ENCODE data around the gene FBXO9. TPM values are rescaled to one million over a fixed set of nuclear protein-coding genes. Genes with fewer than 3 reads are reported as not detected.

The FBXO9 gene
- total RNA-seq, 1 experiment from 2014 or later: 71.0 TPM

DNA sequence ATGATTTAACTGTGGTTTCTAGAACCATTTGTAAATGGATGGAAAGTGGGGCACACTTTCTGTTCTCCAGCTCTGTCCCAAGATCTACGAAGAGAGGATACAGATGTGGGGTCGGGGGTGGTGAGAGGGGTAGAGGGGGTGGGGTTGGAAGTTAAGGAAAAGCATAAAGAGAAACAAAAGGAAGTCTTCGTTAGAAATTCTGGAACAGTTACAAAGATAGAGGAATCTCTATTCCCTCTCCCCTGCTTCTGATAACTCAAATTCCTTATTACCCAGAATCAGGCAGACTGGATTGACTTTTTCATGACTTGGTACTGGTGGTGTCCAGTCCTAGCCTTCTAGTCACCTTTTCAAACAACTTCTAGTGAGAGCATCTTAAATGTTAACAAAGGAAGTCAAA is 78.5 kb downstream of the FBXO9 start:
- H3K4me1 ChIP-seq (ENCODE audit: control insufficient read depth in 1 of 2, insufficient read depth in 2 of 2, low read length in 2 of 2): no peaks in the 10 kb centered on the region

GRCh38 chr6:53144802-53145201 is 79.6 kb downstream of the FBXO9 start:
- DNase-seq (ENCODE audit: low read depth, low spot score): no peak
- ATAC-seq: no peak
- no TSS peak for BruUV-seq (replicated peaks)
- H3K36me3 ChIP-seq (ENCODE audit: control insufficient read depth in 1 of 2, insufficient read depth in 2 of 2, low read length in 2 of 2): no peaks in the 10 kb centered on the region
- ChIA-PET CTCF (no interaction called here), POLR2A (no interaction called here), RAD21 (ENCODE audit: low non-redundant PET in 1 of 2, low total read pairs in 2 of 2, uncharacterized antibody in 2 of 2, unreplicated experiment in 2 of 2) (no interaction called here)
- H3K79me2 ChIP-seq (ENCODE audit: insufficient read depth, low read length): no peaks in the 10 kb centered on the region
- no peak overlapping the region for H3K9ac ChIP-seq (ENCODE audit: low read length)
- H3K4me1 ChIP-seq (ENCODE audit: control insufficient read depth in 1 of 2, insufficient read depth in 2 of 2, low read length in 2 of 2): no peaks in the 10 kb centered on the region
- no peak overlapping the region for H3K4me3 ChIP-seq (replicated peaks in 1 of 2; ENCODE audit: low read depth in 1 of 2, low read length in 2 of 2)
- intact Hi-C loops (cut with micrococcal nuclease): no loop called here
- no peaks in the 10 kb centered on the region for H3K9me2 ChIP-seq (ENCODE audit: insufficient read depth)
- no peak overlapping the region for H3K4me2 ChIP-seq (ENCODE audit: low read length)
- H2AFZ ChIP-seq (ENCODE audit: low read depth, low read length, poor library complexity, severe bottlenecking): no peak overlapping the region
- no peak for TF ChIP-seq EGR1 (IDR thresholded peaks at IDR 0.05; ENCODE audit: low read depth)
- TF ChIP-seq EZH2 (IDR thresholded peaks at IDR 0.05): no peak
- no peak for TF ChIP-seq YY1 (IDR thresholded peaks at IDR 0.05; ENCODE audit: extremely low read depth, insufficient replicate concordance, low read depth, low read length)
- TF ChIP-seq, protein P1, sequence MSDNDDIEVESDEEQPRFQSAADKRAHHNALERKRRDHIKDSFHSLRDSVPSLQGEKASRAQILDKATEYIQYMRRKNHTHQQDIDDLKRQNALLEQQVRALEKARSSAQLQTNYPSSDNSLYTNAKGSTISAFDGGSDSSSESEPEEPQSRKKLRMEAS (IDR thresholded peaks at IDR 0.05): no peak
- TF ChIP-seq FOSL1 (IDR thresholded peaks at IDR 0.05; ENCODE audit: low read depth): no peak
- TF ChIP-seq, protein P2, sequence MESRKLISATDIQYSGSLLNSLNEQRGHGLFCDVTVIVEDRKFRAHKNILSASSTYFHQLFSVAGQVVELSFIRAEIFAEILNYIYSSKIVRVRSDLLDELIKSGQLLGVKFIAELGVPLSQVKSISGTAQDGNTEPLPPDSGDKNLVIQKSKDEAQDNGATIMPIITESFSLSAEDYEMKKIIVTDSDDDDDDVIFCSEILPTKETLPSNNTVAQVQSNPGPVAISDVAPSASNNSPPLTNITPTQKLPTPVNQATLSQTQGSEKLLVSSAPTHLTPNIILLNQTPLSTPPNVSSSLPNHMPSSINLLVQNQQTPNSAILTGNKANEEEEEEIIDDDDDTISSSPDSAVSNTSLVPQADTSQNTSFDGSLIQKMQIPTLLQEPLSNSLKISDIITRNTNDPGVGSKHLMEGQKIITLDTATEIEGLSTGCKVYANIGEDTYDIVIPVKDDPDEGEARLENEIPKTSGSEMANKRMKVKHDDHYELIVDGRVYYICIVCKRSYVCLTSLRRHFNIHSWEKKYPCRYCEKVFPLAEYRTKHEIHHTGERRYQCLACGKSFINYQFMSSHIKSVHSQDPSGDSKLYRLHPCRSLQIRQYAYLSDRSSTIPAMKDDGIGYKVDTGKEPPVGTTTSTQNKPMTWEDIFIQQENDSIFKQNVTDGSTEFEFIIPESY (IDR thresholded peaks at IDR 0.05; ENCODE audit: extremely low read depth, insufficient replicate concordance, low read length): no peak
- no peaks in the 10 kb centered on the region for H3K9me3 ChIP-seq (ENCODE audit: control insufficient read depth in 1 of 2, insufficient read depth in 1 of 2, low read depth in 1 of 2, low read length in 2 of 2)
- no peaks in the 10 kb centered on the region for H4K20me1 ChIP-seq (ENCODE audit: insufficient read depth)
- H3K27ac ChIP-seq (ENCODE audit: low read depth, low read length): no peak overlapping the region
- no peaks in the 10 kb centered on the region for H3K27me3 ChIP-seq (ENCODE audit: insufficient read depth, low read length)

More for the DNA sequence above, 78.5 kb downstream of the FBXO9 start:
- ChIA-PET POLR2A (no interaction called here), RAD21 (ENCODE audit: low non-redundant PET in 1 of 2, low total read pairs in 2 of 2, uncharacterized antibody in 2 of 2, unreplicated experiment in 2 of 2) (no interaction called here), CTCF (no interaction called here)
- no peaks in the 10 kb centered on the region for H3K36me3 ChIP-seq (ENCODE audit: control insufficient read depth in 1 of 2, insufficient read depth in 2 of 2, low read length in 2 of 2)
- no peaks in the 10 kb centered on the region for H4K20me1 ChIP-seq (ENCODE audit: insufficient read depth)
- no peak overlapping the region for H3K9ac ChIP-seq (ENCODE audit: low read length)
- ATAC-seq (no peak), DNase-seq (ENCODE audit: low read depth, low spot score) (no peak)
- H3K9me2 ChIP-seq (ENCODE audit: insufficient read depth): no peaks in the 10 kb centered on the region
- no peaks in the 10 kb centered on the region for H3K9me3 ChIP-seq (ENCODE audit: control insufficient read depth in 1 of 2, insufficient read depth in 1 of 2, low read depth in 1 of 2, low read length in 2 of 2)
- TF ChIP-seq CEBPB (IDR thresholded peaks at IDR 0.05; ENCODE audit: low read depth) (no peak), POLR2AphosphoS5 (IDR thresholded peaks at IDR 0.05; ENCODE audit: low read depth, low read length) (no peak), CTCF (IDR thresholded peaks at IDR 0.05 in 2 of 3, conservative IDR thresholded peaks at IDR 0.05 in 1 of 3; ENCODE audit: borderline replicate concordance in 1 of 3, insufficient read depth in 1 of 3, low read depth in 2 of 3, low read length in 2 of 3) (no peak)
- H3K27ac ChIP-seq (ENCODE audit: low read depth, low read length): no peak overlapping the region
- no peak overlapping the region for H3K4me2 ChIP-seq (ENCODE audit: low read length)
- H2AFZ ChIP-seq (ENCODE audit: low read depth, low read length, poor library complexity, severe bottlenecking): no peak overlapping the region
- intact Hi-C loops (cut with micrococcal nuclease): no loop called here
- BruUV-seq (replicated peaks): no TSS peak
- H3K4me3 ChIP-seq (replicated peaks in 1 of 2; ENCODE audit: low read depth in 1 of 2, low read length in 2 of 2): no peak overlapping the region
- no peaks in the 10 kb centered on the region for H3K27me3 ChIP-seq (ENCODE audit: insufficient read depth, low read length)
- H3K79me2 ChIP-seq (ENCODE audit: insufficient read depth, low read length): no peaks in the 10 kb centered on the region

Measured in HCT116 (cell line).